IPS-15b (cell line): ENCODE data around the gene CDCA8.

ENCODE experiments used
- H3K27me3 ChIP-seq: one replicate; pipeline ENCODE4 v1.6.1; 2013; ENCODE audit warnings: low read length; ENCODE audit not compliant: control insufficient read depth, insufficient read depth
- H3K36me3 ChIP-seq: one replicate; pipeline ENCODE4 v1.6.1; 2013; ENCODE audit warnings: low read length; ENCODE audit not compliant: control insufficient read depth, insufficient read depth
- H3K4me1 ChIP-seq: one replicate; pipeline ENCODE4 v1.6.1; 2013; ENCODE audit warnings: mild to moderate bottlenecking, low read length; ENCODE audit not compliant: control insufficient read depth, insufficient read depth
- H3K4me3 ChIP-seq: one replicate; pipeline ENCODE4 v1.5.1; 2013; ENCODE audit warnings: low read depth, low read length
- H3K9ac ChIP-seq: one replicate; pipeline ENCODE4 v1.6.1; 2013; ENCODE audit warnings: low read depth, mild to moderate bottlenecking, low read length
- H3K9me3 ChIP-seq: one replicate; pipeline ENCODE4 v1.6.1; 2013; ENCODE audit warnings: mild to moderate bottlenecking, low read length; ENCODE audit not compliant: control insufficient read depth, insufficient read depth

Gene CDCA8

GRCh38 chr1:37752213-37752582, 59.9 kb downstream of the CDCA8 start:
- Histone ChIP-seq H3K36me3 (no peaks in the 10 kb centered on the region), H3K27me3 (peaks cover 59% of the 10 kb centered on the region), H3K9ac (no peak overlapping the region), H3K4me1 (no peaks in the 10 kb centered on the region), H3K4me3 (peak overlapping the region; percentile 40), H3K9me3 (no peaks in the 10 kb centered on the region)

GRCh38 chr1:37752583-37753471, 60.5 kb downstream of the CDCA8 start:
- Histone ChIP-seq H3K27me3 (peaks cover 65% of the 10 kb centered on the region), H3K4me1 (no peaks in the 10 kb centered on the region), H3K9me3 (no peaks in the 10 kb centered on the region), H3K36me3 (no peaks in the 10 kb centered on the region), H3K4me3 (peak overlapping the region; percentile 45), H3K9ac (no peak overlapping the region)

- no peaks in the 10 kb centered on the region for H3K36me3 ChIP-seq
- peak overlapping the region; percentile 45 for H3K4me3 ChIP-seq
- peaks cover 74% of the 10 kb centered on the region for H3K27me3 ChIP-seq
- H3K9ac ChIP-seq: no peak overlapping the region
- H3K9me3 ChIP-seq: no peaks in the 10 kb centered on the region
- no peaks in the 10 kb centered on the region for H3K4me1 ChIP-seq
These were observed 61.4 kb downstream of the CDCA8 start for GRCh38 chr1:37753473-37754321.

- H3K9me3 ChIP-seq: no peaks in the 10 kb centered on the region
- H3K4me3 ChIP-seq: no peak overlapping the region
- no peaks in the 10 kb centered on the region for H3K36me3 ChIP-seq
- no peaks in the 10 kb centered on the region for H3K4me1 ChIP-seq
- H3K27me3 ChIP-seq: peaks cover 90% of the 10 kb centered on the region
- no peak overlapping the region for H3K9ac ChIP-seq
These were observed 63.0 kb downstream of the CDCA8 start for GRCh38 chr1:37755290-37755689.

GRCh38 chr1:37755951-37756560, 63.7 kb downstream of the CDCA8 start:
- H3K9me3 ChIP-seq: no peaks in the 10 kb centered on the region
- no peak overlapping the region for H3K4me3 ChIP-seq
- H3K36me3 ChIP-seq: no peaks in the 10 kb centered on the region
- H3K27me3 ChIP-seq: peaks cover 92% of the 10 kb centered on the region
- no peak overlapping the region for H3K9ac ChIP-seq
- H3K4me1 ChIP-seq: no peaks in the 10 kb centered on the region
